ENCODE measurements around the gene CLSTN2. TPM values are rescaled to one million over a fixed set of nuclear protein-coding genes. Genes with fewer than 3 reads are reported as not detected.

The CLSTN2 gene
- total and polyA plus RNA-seq, 4 donors = 0.09 to 2.2 (median 0.55) TPM

- 81% methylated on average over 5 of the region's 5 CpGs for WGBS
- Histone ChIP-seq H3K36me3 (ENCODE audit: control insufficient read depth in 4 of 4, insufficient read depth in 3 of 4, low read depth in 1 of 4, low read length in 3 of 4) (no peaks in the 10 kb centered on the region), H3K4me3 (ENCODE audit: low read depth in 1 of 3, low read length in 3 of 3) (no peak overlapping the region), H3K9me3 (ENCODE audit: control insufficient read depth in 4 of 4, low read length in 3 of 4) (no peaks in the 10 kb centered on the region), H3K27ac (ENCODE audit: low read depth in 1 of 2, low read length in 2 of 2) (no peak overlapping the region), H3K4me1 (ENCODE audit: control insufficient read depth in 4 of 4, insufficient read depth in 4 of 4, low read length in 3 of 4) (no peaks in the 10 kb centered on the region), H3K27me3 (ENCODE audit: control insufficient read depth in 4 of 4, insufficient read depth in 4 of 4, low read length in 3 of 4) (peaks cover 0 to 5% (median 0%) of the 10 kb centered on the region in 4 donors), H3K9ac (ENCODE audit: low read depth in 1 of 2, low read length in 2 of 2) (no peak overlapping the region)
- DNase-seq (ENCODE audit: low spot score) = no peak
- TF ChIP-seq SP1 (IDR thresholded peaks at IDR 0.05) = no peak
- TF ChIP-seq, protein P1, sequence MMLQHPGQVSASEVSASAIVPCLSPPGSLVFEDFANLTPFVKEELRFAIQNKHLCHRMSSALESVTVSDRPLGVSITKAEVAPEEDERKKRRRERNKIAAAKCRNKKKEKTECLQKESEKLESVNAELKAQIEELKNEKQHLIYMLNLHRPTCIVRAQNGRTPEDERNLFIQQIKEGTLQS (IDR thresholded peaks at IDR 0.05) = no peak
- TF ChIP-seq, protein P2, sequence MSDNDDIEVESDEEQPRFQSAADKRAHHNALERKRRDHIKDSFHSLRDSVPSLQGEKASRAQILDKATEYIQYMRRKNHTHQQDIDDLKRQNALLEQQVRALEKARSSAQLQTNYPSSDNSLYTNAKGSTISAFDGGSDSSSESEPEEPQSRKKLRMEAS (IDR thresholded peaks at IDR 0.05) = no peak
- no peak for TF ChIP-seq EGR1 (IDR thresholded peaks at IDR 0.05; ENCODE audit: low read depth in 2 of 2)
Observed at GRCh38 chr3:140368223-140368811, 433.3 kb downstream of the CLSTN2 start.

DNA sequence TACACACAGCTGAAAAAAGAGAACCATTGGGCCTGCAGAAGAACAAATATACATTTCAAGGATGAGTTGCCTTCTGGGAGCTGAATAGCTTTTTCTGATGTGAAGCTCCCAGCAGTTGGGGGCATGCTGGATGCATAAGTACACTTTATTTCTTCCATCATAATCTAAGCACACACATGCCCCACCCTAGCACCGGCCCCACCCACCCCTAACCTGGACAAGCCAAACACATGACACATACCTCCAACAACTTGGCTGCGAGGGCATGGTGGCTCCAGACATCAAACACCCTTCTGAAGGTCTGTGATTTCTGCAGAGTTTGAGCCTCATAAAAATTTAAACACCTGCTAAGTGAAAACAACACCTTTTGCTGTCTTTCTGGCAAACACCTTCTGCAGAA is 435.7 kb downstream of the CLSTN2 start:
- Histone ChIP-seq H3K4me1 (ENCODE audit: control insufficient read depth in 4 of 4, insufficient read depth in 4 of 4, low read length in 3 of 4) (no peaks in the 10 kb centered on the region), H3K4me3 (ENCODE audit: low read depth in 1 of 3, low read length in 3 of 3) (no peak overlapping the region), H3K36me3 (ENCODE audit: control insufficient read depth in 4 of 4, insufficient read depth in 3 of 4, low read depth in 1 of 4, low read length in 3 of 4) (no peaks in the 10 kb centered on the region), H3K27ac (ENCODE audit: low read depth in 1 of 2, low read length in 2 of 2) (no peak overlapping the region), H3K9me3 (ENCODE audit: control insufficient read depth in 4 of 4, low read length in 3 of 4) (no peaks in the 10 kb centered on the region), H3K27me3 (ENCODE audit: control insufficient read depth in 4 of 4, insufficient read depth in 4 of 4, low read length in 3 of 4) (no peaks in the 10 kb centered on the region), H3K9ac (ENCODE audit: low read depth in 1 of 2, low read length in 2 of 2) (no peak overlapping the region)
- TF ChIP-seq GABPA (IDR thresholded peaks at IDR 0.05 in 1 of 2, conservative IDR thresholded peaks at IDR 0.05 in 1 of 2) (no peak), FOXA2 (IDR thresholded peaks at IDR 0.05) (no peak)
- DNase-seq (ENCODE audit: low spot score) = no peak
- WGBS = 40% methylated on average over 2 of the region's 2 CpGs

DNA sequence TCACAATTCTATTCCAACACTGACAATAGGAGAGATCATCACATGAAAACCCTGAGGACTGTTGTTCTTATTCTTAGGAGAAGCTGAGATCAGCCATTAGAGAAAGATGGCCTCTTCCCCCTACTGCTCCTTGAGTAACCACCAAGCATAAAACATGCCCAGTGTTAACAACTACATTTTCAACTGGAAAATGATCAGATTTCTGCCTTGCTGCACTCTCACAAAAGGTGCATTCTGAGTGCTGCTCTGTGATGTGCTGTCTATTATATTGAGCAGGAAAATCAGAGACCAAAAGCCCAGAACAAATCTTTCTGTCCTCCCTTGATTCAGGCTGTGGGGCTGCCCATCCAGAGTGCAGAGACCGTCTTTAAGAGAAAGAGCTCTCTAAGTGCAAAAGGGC is 438.2 kb downstream of the CLSTN2 start:
- H3K9ac ChIP-seq (ENCODE audit: low read depth in 1 of 2, low read length in 2 of 2) = no peak overlapping the region
- 89% methylated on average over 1 of the region's 1 CpG for WGBS
- H3K27ac ChIP-seq (ENCODE audit: low read depth in 1 of 2, low read length in 2 of 2) = no peak overlapping the region
- no peaks in the 10 kb centered on the region for H3K27me3 ChIP-seq (ENCODE audit: control insufficient read depth in 4 of 4, insufficient read depth in 4 of 4, low read length in 3 of 4)
- H3K4me1 ChIP-seq (ENCODE audit: control insufficient read depth in 4 of 4, insufficient read depth in 4 of 4, low read length in 3 of 4) = no peaks in the 10 kb centered on the region
- DNase-seq (ENCODE audit: low spot score) = no peak
- TF ChIP-seq TAF1 (conservative IDR thresholded peaks at IDR 0.05) (no peak), GABPA (IDR thresholded peaks at IDR 0.05 in 1 of 2, conservative IDR thresholded peaks at IDR 0.05 in 1 of 2) (no peak), HNF4G (IDR thresholded peaks at IDR 0.05) (no peak), FOXA1 (IDR thresholded peaks at IDR 0.05) (no peak), YY1 (IDR thresholded peaks at IDR 0.05) (no peak), RXRA (IDR thresholded peaks at IDR 0.05) (no peak), RAD21 (IDR thresholded peaks at IDR 0.05) (no peak), HNF4A (conservative IDR thresholded peaks at IDR 0.05) (no peak), REST (IDR thresholded peaks at IDR 0.05) (no peak), SP1 (IDR thresholded peaks at IDR 0.05) (no peak), EGR1 (IDR thresholded peaks at IDR 0.05; ENCODE audit: low read depth in 2 of 2) (no peak), FOXA2 (IDR thresholded peaks at IDR 0.05) (no peak), JUND (IDR thresholded peaks at IDR 0.05) (no peak), NR2F2 (IDR thresholded peaks at IDR 0.05) (no peak), ZBTB33 (IDR thresholded peaks at IDR 0.05) (no peak), CTCF (IDR thresholded peaks at IDR 0.05; ENCODE audit: low read depth, low read length, missing input control) (no peak)
- TF ChIP-seq, protein P2 (IDR thresholded peaks at IDR 0.05) = no peak
- TF ChIP-seq, protein P1 (IDR thresholded peaks at IDR 0.05) = no peak
- no peaks in the 10 kb centered on the region for H3K36me3 ChIP-seq (ENCODE audit: control insufficient read depth in 4 of 4, insufficient read depth in 3 of 4, low read depth in 1 of 4, low read length in 3 of 4)
- H3K9me3 ChIP-seq (ENCODE audit: control insufficient read depth in 4 of 4, low read length in 3 of 4) = no peaks in the 10 kb centered on the region
- H3K4me3 ChIP-seq (ENCODE audit: low read depth in 1 of 3, low read length in 3 of 3) = no peak overlapping the region
